NCI-H82 treated with DMSO at 0.1 percent for 48 hours (cell line): ENCODE data around the gene FUS.
"Not testable (repeated sequence)": the region's sequence is repeated elsewhere in the genome, so short reads cannot be mapped to it uniquely, and the experiment has no call there.

Experiments used
- DNase-seq: peaks from one replicate; lab custom pipeline; 2025; ENCODE audit not compliant: unreplicated experiment; lab: John Stamatoyannopoulos, UW

The FUS gene

GRCh38 chr16:31186176-31186575 lies 6.2 kb downstream of the FUS start:
- DNase-seq: no peak

- no peak for DNase-seq
Observed at GRCh38 chr16:31186930-31187807, 7.2 kb downstream of the FUS start.

GRCh38 chr16:31187808-31188189 lies 7.9 kb downstream of the FUS start:
- DNase-seq: no peak

DNA sequence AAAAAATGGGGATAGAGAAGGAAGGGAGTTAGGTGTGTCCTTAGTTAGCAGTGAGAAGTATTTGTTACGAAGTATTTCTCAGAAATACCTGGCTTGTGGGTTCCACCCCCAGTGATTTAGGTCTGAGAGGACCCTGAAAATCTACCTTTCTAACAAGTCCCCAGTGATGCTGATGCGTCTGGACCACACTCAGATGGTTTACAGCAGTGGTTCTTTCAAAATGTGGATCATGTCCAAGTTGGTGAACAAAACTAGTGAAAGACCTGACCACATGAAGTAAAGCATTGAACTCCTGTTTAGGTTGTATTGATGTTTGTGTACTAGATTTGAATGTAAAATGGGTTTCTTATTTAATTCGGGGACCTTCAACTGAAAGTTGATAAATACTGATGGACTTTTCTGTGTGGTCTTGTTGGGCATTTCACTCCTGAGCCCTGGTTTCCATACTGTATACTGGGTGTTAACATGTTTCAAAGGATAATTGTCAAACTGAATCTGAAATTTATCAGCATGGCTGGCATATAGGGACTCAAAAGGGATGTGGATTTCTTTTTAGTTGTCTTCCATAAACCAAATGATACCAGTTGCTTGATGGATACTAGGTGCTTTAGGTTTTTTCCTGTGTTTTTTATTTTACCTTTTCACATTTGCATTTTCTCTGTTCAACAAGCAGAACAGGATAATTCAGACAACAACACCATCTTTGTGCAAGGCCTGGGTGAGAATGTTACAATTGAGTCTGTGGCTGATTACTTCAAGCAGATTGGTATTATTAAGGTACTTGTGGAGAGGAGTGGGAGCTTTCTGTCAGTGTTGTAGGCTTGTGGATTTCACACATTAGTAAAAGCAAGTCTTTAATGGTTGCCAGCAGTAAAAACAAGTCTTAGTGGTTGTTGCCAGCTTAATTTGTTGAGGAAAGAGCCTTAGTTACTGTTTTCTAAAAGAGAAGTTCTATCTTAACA lies 8.8 kb downstream of the FUS start:
- DNase-seq: no peak

- no peak for DNase-seq
Observed at GRCh38 chr16:31189412-31189778, 9.5 kb downstream of the FUS start.

DNA sequence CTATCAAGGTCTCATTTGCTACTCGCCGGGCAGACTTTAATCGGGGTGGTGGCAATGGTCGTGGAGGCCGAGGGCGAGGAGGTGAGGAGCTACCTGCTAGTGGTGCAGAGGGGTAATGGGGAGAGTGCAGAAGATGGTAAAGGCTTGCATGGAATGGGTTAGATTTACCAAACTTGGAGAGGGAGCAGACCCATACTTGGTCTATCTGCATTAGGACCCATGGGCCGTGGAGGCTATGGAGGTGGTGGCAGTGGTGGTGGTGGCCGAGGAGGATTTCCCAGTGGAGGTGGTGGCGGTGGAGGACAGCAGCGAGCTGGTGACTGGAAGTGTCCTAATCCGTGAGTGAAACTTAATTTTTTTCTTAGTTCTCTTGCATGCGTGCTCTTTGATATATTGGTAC lies 10.1 kb downstream of the FUS start:
- DNase-seq: no peak

DNA sequence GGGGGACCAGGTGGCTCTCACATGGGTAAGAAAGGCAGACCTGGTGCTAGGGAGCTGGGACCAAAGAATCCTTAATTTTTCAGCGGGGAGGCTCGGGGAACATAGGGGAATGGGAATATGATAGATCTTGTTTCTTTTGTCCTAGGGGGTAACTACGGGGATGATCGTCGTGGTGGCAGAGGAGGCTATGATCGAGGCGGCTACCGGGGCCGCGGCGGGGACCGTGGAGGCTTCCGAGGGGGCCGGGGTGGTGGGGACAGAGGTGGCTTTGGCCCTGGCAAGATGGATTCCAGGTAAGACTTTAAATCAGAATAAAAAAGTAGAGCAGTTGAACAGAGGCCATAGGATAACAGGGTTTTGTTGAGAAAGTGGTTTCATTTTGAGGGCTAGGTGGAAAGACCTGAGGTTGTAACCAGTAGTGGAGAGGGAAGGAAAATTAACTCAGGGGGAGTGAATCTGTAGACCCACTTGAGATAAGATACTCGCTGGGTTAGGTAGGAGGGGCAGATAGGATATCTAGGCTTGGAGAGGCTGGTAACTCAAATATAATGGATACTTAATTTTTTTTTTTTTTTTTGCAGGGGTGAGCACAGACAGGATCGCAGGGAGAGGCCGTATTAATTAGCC lies 11.0 kb downstream of the FUS start:
- DNase-seq: no peak

GRCh38 chr16:31191697-31192428 lies 11.9 kb downstream of the FUS start:
- DNase-seq: no peak

DNA sequence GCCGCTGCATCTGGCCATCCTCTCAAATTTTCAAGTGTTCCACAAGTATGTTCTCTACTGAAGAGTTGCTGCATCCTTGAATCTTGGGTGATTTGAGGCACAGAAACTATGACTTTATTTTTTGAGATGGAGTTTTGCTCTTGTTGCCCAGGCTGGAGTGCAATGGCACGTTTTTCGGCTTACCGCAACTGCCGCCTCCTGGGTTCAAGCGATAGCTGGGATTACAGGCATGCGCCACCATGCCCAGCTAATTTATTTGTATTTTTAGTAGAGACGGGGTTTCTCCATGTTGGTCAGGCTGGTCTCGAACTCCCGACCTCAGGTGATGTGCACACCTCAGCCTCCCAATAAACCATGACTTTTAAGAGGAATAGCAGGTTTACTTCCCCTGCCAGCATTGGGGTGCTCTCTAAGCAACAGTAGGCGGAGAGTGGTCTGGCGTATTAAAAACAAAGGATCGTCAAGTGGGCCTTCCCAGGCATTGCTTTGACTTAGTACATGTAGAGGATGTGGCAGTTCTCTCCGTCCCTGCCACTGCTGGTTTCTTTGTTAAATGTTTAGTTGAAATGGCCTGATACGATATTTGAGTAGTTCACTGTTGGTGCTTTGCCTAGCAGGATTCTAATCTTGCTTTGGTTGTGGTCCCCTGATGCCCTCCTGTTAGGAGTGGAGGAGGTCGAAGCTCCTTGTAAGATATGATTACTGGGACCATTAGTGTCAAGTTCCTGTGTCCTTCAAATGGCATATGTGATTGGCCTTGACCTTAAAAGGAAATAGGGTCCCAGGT lies 13.1 kb downstream of the FUS start:
- no peak for DNase-seq

DNA sequence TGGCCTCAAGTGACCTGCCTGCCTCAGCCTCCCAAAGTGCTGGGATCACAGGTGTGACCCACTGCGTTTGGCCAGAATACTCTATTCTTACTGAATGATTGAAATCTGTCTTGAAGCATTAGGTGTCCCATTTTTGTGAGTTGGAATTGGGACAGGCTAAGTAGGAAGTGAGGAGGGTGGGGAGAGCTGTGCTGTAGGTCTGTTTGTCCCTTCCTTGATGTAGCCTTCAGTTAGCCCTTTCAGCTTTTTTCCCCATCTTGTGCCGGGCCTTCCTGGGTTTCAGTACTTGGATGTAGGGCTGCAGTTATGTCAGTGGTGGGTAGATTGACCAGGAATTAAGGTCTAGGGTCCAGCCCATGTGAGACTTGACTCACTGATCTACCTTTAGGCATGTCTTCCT lies 13.9 kb downstream of the FUS start:
- DNase-seq: no peak

DNA sequence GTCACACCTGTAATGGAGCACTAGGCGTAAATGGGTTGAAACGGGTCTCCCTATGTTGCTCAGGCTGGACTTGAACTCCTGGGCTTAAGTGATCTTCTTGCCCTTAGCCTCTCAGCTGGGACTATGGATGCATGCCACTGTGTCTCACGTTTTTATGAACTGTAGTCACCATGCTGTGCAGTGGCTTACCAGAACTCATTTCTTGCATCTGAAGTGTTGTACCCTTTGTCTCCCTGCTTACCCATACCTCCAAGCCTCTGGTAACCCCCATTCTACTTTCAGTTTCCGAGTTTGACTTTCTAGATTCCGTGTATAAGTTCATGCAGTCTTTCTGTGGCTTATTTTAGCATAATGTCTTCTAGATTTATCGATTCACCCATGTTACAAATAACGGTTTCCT lies 15.0 kb downstream of the FUS start:
- DNase-seq: no peak

- not testable (repeated sequence) for DNase-seq
Observed at GRCh38 chr16:31195861-31196260, 15.9 kb downstream of the FUS start.

DNA sequence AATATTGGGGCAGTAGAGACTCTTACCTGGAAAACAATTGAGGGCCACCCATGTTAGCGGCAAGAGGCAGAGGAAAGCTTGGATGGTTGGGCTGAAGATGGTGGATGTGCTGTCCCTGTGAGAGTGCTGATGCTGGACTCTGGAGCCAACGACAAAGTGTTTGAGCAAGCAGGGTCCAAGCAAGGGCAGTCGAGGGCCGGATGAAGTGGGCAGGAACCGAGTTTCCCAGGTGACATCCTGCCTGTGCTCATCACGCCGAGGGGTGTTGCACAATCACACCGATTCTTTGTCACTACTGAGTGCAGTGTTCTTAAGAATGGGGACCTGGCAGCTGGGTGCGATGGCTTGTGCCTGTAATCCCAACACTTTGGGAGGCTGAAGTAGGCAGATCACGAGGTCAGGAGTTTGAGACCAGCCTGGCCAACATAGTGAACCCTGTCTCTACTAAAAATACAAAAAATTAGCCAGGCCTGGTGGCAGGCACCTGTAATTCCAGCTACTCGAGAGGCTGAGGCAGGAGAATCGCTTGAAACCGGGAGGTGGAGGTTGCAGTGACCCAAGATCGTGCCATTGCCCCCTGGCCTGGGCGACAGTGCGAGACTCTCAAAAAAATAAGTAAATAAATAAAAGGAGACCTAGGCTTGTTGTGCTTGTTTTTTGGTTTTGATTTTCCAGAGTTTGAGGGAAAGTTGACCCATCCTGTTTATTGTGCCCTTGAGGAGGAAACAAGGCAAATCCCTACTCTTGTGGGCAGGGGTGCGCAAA lies 16.6 kb downstream of the FUS start:
- DNase-seq: no peak

GRCh38 chr16:31198207-31198882 lies 18.4 kb downstream of the FUS start:
- DNase-seq: no peak

GRCh38 chr16:31199430-31200041 lies 19.6 kb downstream of the FUS start:
- no peak for DNase-seq

- not testable (repeated sequence) for DNase-seq
Observed at GRCh38 chr16:31200111-31200510, 20.2 kb downstream of the FUS start.

DNA sequence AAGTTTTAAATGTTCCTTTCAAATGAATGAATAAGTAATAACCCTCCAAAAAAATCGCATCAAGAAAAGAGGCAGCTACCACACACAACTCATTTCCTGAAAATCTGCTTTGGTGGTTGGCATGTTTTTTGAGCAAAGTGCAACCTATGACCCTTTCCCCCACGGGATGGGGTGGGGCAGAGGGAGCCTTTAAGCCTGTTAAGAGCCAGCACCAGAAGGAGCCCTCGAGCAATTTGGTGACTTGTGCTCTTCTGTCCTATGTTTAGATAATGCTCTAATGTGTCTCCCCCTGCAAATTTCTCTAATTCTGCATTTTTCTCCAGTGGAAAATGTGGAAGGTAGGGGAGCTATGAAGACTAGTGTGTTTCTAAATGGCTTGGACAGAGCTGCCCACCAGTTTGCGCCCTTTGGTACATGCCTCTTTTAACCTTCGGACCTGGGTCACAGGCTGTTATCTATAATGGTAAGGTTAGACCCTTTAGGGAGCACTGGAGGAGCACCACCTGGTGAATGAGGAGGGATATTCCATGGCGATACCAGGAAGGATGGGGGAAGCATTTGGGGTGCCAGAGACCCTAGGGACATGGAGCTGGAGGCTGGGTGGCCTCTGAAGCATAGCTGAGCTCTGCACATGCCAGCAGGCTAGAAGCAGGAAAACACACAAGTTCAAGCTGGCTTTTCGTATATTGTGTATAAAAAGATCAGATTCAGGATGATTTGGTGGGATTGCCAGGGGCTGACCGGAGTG lies 21.1 kb downstream of the FUS start:
- DNase-seq: no peak
